22Rv1 (cell line): ENCODE results near the gene SPTLC1.

Experiments used
- ZFX ChIP-seq: fragments of 450-650 bp; IDR thresholded peaks from 2 replicates; pipeline ENCODE4 v1.6.1; 2017; ENCODE audit warnings: antibody characterized with exemption, borderline replicate concordance
- TF ChIP-seq, protein P1 (sequence below): fragments of 450-650 bp; IDR thresholded peaks from 2 replicates; pipeline ENCODE4 v1.5.1; 2017; ENCODE audit warnings: mild to moderate bottlenecking

DNA sequence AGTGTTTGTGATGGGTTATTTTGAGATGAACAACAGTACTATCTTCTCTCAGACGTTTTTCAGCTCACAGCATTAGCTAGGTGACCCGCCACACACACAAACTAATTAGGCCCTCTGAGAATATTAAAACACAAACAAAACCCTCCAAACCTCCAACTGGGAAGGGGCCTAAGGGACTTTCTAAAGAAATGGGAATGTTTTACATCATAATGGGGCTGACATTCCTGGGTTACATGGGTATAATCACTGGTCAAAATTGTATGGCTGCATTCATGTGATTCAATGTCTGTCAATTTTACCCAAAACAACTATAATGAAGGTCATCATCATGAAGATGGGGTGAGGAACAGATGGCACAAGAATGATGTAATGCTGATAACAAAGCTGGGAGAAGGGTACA, 59.6 kb downstream of the SPTLC1 start:
- no peak for TF ChIP-seq ZFX
- TF ChIP-seq, protein P1, sequence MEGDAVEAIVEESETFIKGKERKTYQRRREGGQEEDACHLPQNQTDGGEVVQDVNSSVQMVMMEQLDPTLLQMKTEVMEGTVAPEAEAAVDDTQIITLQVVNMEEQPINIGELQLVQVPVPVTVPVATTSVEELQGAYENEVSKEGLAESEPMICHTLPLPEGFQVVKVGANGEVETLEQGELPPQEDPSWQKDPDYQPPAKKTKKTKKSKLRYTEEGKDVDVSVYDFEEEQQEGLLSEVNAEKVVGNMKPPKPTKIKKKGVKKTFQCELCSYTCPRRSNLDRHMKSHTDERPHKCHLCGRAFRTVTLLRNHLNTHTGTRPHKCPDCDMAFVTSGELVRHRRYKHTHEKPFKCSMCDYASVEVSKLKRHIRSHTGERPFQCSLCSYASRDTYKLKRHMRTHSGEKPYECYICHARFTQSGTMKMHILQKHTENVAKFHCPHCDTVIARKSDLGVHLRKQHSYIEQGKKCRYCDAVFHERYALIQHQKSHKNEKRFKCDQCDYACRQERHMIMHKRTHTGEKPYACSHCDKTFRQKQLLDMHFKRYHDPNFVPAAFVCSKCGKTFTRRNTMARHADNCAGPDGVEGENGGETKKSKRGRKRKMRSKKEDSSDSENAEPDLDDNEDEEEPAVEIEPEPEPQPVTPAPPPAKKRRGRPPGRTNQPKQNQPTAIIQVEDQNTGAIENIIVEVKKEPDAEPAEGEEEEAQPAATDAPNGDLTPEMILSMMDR, result no peak
